ENCODE measurements around the gene FAM181A.

Gene FAM181A

DNA sequence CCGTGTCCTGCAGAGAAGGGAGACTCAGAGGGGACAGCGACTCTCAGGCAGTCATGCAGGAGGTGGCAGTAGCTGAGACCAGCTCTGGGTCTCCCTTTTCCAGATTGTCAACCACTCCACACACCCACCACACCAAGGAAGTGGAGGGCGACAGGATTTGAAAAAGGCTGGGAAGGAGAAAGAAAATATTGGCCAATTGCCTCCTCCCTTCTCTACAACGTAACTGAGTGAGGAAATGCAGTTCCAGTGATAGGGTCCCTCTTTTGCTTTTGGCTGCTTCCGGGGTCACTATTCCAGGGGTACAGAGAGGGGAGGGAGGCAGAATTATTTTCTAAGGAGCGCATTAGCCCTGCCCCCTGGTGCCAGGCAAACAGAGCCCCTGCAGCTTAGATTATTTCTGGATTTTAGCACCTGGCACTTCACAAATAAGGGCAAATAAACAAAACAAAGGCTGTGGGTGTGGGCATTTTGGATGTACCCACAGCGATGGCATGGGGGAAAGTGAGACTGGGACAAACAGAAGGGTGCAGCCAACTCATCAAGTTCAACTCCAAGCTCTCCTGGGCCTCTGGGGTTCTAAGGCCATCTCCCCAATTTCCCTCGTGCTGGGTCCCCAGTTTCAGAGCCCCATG is 28.8 kb downstream of the FAM181A start:
- Histone ChIP-seq H3K4me3 (ENCODE audit: insufficient read depth, low read length, poor library complexity, severe bottlenecking) (peak overlapping the region; percentile 11), H3K27me3 (ENCODE audit: low read length) (no peaks in the 10 kb centered on the region), H3K27ac (ENCODE audit: low read depth, low read length) (peak overlapping the region; percentile 99), H3K36me3 (ENCODE audit: low read length) (no peaks in the 10 kb centered on the region), H4K20me1 (ENCODE audit: low read depth, low read length) (no peaks in the 10 kb centered on the region), H2AFZ (ENCODE audit: low read depth, low read length, severe bottlenecking) (no peak overlapping the region), H3K79me2 (ENCODE audit: insufficient read depth, low read length) (no peaks in the 10 kb centered on the region; the same call in 1 of the 2 replicates), H3K4me2 (ENCODE audit: low read depth, low read length, poor library complexity, severe bottlenecking) (peak overlapping the region; percentile 64), H3K9me3 (ENCODE audit: insufficient read depth, low read length) (no peaks in the 10 kb centered on the region), H3K9me2 (replicated peaks; ENCODE audit: insufficient read depth, low read length) (no peaks in the 10 kb centered on the region), H3K9ac (ENCODE audit: low read length) (peak overlapping the region; percentile 60), H3F3A (ENCODE audit: insufficient read depth) (peaks cover 23% of the 10 kb centered on the region)
- TF ChIP-seq EZH2phosphoT487 (conservative IDR thresholded peaks at IDR 0.05; ENCODE audit: low read length) = no peak
- TF ChIP-seq, protein P1, sequence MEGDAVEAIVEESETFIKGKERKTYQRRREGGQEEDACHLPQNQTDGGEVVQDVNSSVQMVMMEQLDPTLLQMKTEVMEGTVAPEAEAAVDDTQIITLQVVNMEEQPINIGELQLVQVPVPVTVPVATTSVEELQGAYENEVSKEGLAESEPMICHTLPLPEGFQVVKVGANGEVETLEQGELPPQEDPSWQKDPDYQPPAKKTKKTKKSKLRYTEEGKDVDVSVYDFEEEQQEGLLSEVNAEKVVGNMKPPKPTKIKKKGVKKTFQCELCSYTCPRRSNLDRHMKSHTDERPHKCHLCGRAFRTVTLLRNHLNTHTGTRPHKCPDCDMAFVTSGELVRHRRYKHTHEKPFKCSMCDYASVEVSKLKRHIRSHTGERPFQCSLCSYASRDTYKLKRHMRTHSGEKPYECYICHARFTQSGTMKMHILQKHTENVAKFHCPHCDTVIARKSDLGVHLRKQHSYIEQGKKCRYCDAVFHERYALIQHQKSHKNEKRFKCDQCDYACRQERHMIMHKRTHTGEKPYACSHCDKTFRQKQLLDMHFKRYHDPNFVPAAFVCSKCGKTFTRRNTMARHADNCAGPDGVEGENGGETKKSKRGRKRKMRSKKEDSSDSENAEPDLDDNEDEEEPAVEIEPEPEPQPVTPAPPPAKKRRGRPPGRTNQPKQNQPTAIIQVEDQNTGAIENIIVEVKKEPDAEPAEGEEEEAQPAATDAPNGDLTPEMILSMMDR (IDR thresholded peaks at IDR 0.05; ENCODE audit: insufficient read depth, low read length, poor library complexity, severe bottlenecking) = no peak

DNA sequence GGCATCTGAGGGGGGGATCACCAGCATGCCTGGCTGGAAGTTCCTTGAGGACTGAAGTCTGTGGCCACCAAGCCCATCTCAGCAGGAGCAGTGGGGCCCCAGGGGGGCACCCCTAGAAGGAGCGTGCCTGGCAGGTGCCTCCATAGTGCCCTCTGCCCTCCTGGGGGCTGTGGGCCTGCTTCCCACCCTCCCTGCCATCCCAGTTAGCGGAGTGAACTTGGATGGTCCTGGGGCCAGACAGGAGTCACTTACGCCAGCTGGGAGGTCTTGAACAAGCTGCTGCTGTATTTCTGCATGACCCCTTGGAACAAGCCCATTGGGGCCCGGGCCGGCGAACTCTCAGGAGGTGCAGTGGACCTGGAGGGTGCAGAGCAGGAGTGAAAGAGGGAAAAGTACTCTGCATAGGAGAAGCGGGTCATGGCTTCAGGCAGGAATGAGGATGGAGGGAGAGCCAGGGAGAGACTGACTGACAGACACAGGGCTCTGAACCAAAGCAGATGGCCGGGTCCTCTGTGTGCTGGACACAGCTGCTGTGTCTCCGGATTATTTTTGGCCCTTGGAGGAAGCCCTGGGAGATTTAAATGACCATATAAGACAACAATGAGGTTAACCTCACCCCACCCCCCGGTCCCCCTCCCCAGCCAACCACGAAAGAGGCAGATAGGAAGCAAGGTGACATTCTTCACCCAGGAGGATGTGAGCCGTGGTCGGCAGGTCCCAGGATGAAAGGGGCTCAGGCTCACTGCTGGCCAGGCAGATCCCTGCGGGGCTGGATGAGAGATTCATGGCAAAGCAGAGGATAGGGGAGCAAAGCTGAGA is 29.6 kb downstream of the FAM181A start:
- H2AFZ ChIP-seq (ENCODE audit: low read depth, low read length, severe bottlenecking) = no peak overlapping the region
- H4K20me1 ChIP-seq (ENCODE audit: low read depth, low read length) = no peaks in the 10 kb centered on the region
- H3K9me3 ChIP-seq (ENCODE audit: insufficient read depth, low read length) = no peaks in the 10 kb centered on the region
- peak overlapping the region; percentile 60 for H3K9ac ChIP-seq (ENCODE audit: low read length)
- H3K36me3 ChIP-seq (ENCODE audit: low read length) = no peaks in the 10 kb centered on the region
- peak overlapping the region; percentile 64 for H3K4me2 ChIP-seq (ENCODE audit: low read depth, low read length, poor library complexity, severe bottlenecking)
- no peaks in the 10 kb centered on the region for H3K9me2 ChIP-seq (replicated peaks; ENCODE audit: insufficient read depth, low read length)
- H3K27ac ChIP-seq (ENCODE audit: low read depth, low read length) = peak overlapping the region; percentile 99
- H3K27me3 ChIP-seq (ENCODE audit: low read length) = no peaks in the 10 kb centered on the region
- H3K79me2 ChIP-seq (ENCODE audit: insufficient read depth, low read length) = no peaks in the 10 kb centered on the region; the same call in 1 of the 2 replicates
- H3K4me3 ChIP-seq (ENCODE audit: insufficient read depth, low read length, poor library complexity, severe bottlenecking) = peak overlapping the region; percentile 15
- H3F3A ChIP-seq (ENCODE audit: insufficient read depth) = peaks cover 30% of the 10 kb centered on the region
- no peak for TF ChIP-seq EZH2phosphoT487 (conservative IDR thresholded peaks at IDR 0.05; ENCODE audit: low read length)
- TF ChIP-seq, protein P1 (IDR thresholded peaks at IDR 0.05; ENCODE audit: insufficient read depth, low read length, poor library complexity, severe bottlenecking) = no peak

DNA sequence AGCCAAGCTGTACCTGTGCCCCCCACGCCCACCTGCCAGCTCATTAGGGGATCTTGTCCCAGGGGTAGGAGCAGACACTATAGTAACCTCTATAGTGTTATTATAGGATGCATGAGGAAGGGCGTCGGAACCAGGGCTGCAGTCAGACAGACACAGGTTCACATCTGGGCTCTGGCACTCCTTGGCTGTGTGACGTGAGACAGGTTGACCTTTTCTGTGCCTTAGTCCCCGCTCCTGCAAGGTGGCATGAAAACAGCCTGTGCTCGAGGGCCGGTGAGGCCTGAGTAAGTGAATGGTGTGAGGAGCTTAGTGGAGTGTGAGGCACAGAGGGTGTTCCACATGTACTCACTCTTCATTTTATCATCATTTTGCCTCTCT is 30.2 kb downstream of the FAM181A start:
- peak overlapping the region; percentile 64 for H3K4me2 ChIP-seq (ENCODE audit: low read depth, low read length, poor library complexity, severe bottlenecking)
- no peaks in the 10 kb centered on the region; the same call in 1 of the 2 replicates for H3K79me2 ChIP-seq (ENCODE audit: insufficient read depth, low read length)
- peak overlapping the region; percentile 99 for H3K27ac ChIP-seq (ENCODE audit: low read depth, low read length)
- no peaks in the 10 kb centered on the region for H3K9me3 ChIP-seq (ENCODE audit: insufficient read depth, low read length)
- no peak overlapping the region for H2AFZ ChIP-seq (ENCODE audit: low read depth, low read length, severe bottlenecking)
- H3F3A ChIP-seq (ENCODE audit: insufficient read depth) = peaks cover 34% of the 10 kb centered on the region
- H3K9me2 ChIP-seq (replicated peaks; ENCODE audit: insufficient read depth, low read length) = no peaks in the 10 kb centered on the region
- no peak for TF ChIP-seq EZH2phosphoT487 (conservative IDR thresholded peaks at IDR 0.05; ENCODE audit: low read length)
- TF ChIP-seq, protein P1 (IDR thresholded peaks at IDR 0.05; ENCODE audit: insufficient read depth, low read length, poor library complexity, severe bottlenecking) = no peak
- no peaks in the 10 kb centered on the region for H3K36me3 ChIP-seq (ENCODE audit: low read length)
- H3K4me3 ChIP-seq (ENCODE audit: insufficient read depth, low read length, poor library complexity, severe bottlenecking) = peak overlapping the region; percentile 15
- H4K20me1 ChIP-seq (ENCODE audit: low read depth, low read length) = no peaks in the 10 kb centered on the region
- H3K9ac ChIP-seq (ENCODE audit: low read length) = peak overlapping the region; percentile 60
- no peaks in the 10 kb centered on the region for H3K27me3 ChIP-seq (ENCODE audit: low read length)
